Stimulated activated CD4-positive, alpha-beta T cell treated with anti-CD3 and anti-CD28 coated beads, Interleukin-15, amount 100 ng/mL, for 48 hours (primary cell): Measurements from ENCODE around the gene NDUFB8.
A peak's percentile ranks its signal among the peaks of the same experiment; 100 is the strongest.
"Not testable (repeated sequence)": the region's sequence is repeated elsewhere in the genome, so short reads cannot be mapped to it uniquely, and the experiment has no call there.

ENCODE experiments used
- DNase-seq, 2 donors: peaks; one replicate each; pipeline ENCODE4 v3.0.0-alpha.2; 2020; ENCODE audit warnings: low read depth in 2 of 2

The NDUFB8 gene

GRCh38 chr10:100529475-100530298 is at the start of gene NDUFB8:
TSS of gene NDUFB8 (minus strand) at chr10:100529871. CDS start at chr10:100529851, 20 bp downstream.
- peak; percentile 76 to 85 for DNase-seq

- no peak for DNase-seq
Observed at GRCh38 chr10:100576282-100576635, 46.6 kb upstream of the NDUFB8 start.

DNA sequence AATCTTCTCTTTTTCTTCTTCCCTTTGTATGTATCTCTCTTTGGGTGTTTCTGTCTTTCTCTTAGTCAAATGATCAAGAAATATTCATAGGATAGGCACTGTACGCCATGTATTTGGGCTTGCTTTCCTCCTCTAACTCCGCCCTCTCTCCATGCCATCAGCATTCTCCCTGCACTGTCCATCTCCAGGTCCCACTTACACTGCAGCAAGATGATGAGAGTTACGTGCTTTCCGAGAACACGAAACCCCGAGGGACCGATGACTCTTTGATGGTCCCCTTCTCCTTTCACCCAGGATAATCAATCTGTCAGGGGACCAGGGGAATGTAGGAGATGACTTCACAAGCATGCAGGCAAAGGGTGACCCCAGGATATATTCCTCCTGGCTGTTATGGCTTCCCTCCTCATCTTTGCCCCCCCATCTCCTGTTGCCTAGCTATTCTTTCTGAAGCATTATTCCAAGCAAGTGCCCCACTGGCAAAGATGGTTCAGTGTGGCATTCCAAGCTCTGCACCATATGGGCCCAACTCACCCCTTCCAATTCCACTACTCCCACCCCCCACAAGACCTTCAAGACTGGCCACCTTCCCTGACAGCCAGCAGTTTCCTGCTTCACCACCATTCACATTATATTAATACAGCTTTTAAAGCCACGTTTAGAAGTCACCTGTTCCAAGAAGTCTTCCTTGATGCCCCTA is 46.1 kb upstream of the NDUFB8 start:
- no peak for DNase-seq

- not testable (repeated sequence) for DNase-seq
Observed at GRCh38 chr10:100575146-100575545, 45.5 kb upstream of the NDUFB8 start.

DNA sequence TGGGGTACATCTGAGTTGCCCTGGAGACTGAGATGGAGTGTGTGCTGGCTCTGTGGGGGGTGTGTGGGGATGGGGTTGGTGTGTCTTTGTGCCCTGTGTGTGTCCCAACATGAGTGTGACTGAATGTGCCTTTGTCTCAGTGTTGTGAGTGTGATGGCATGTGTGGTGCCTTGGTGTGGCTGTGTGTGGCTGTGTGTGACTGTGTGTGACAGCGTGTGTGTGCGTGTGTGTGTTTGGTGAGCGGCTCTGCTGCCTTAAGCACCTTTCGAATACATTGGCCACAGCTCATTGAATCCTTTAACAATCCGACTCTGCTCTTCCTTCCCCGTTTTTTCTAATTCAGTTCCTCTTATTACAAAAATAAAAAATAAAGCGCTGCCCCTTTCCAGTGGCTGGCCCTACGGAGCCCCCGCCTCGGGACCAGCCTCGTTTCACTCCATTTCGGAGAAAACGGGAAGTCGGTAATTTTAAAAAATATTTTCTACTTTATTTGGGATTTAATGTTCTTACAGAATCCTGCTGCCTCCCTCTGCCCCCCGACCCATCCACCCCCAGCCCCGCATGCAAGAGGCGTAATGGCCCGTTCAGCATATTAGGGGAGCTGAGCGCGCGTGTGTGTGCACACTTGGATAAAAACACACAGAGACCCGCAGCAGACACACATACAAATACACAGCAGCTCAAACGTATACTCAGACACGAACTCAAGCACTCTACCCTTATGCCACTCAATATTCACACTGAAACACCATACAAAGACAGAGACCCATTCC is 41.6 kb upstream of the NDUFB8 start:
- no peak for DNase-seq

DNA sequence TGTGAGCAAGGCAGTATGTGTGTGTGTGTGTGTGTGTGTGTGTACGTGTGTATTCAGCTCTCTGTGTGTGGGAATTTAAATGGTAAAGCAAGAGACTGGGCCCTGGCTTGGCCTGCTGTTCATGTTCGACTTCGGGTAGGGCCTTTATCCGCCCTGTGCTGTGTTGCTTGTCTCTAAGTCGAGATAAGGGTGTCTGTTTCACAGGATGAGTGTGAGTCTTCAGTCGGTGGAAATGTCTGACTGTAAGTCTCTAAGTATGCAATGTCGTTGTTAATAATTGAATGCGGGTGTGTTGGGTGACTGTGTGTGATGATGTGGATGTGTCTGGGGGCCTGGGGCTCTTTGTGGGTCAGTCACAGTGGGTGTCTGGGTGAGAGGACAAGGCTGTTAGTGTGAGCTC is 40.8 kb upstream of the NDUFB8 start:
- DNase-seq, result no peak

DNA sequence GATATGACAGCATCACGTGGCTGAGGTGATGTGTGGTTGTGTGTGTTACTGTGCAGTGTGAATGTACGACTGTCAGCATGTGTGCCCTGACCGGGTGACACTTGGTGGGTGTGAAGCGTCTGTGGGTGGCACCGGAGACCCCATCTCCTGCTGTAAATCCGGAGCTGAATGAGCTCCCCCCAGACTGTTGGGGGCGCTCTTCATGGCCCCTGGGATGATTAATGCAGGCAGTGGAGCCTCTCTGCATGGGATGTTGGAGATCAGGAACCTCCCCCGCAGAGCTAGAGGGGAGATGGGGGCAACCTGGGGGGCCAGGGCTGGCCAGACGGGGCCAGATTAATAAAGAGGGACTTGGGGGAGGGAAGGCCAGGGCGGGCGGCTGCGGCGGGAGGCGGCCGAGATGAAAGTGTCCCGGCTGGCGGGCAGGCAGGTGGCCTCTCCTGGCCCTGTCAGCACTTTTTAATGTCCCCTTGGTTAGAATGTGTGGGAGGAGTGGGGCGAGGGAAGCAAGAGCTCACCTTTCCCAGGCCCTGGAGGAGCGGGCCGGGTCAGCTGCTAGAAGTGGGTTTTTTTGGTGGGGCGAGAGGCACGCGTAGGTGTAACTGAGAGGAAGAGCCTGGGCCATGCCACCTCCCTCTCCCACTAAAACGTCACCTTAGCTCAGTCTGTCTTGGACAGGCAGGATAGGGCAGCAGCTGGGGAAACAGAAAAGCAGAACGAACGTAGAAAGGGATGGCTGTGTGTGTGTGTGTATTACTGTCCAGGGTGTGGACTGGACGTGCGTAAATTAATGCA is 40.2 kb upstream of the NDUFB8 start:
- no peak for DNase-seq

DNA sequence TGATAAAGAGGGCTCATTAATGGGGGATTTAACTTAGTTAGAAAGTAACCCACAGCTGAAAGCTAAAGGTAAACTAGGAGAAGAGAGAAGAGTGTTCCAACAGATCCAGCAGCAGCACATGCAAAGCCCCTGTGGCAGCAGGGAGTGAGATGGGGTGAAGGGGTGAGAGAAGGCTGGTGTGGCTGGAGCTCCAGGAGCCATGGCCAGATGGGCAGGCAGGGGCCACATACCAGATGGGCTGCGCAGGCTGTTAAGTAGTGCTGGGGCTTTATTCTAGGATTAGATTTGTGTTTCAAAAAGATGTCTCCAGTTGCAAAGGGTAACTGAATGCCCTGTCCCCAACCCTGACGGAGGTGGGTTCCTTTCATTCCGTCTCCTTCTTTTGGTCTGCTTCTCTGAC is 39.2 kb upstream of the NDUFB8 start:
- DNase-seq, result no peak

- no peak for DNase-seq
Observed at GRCh38 chr10:100567826-100568225, 38.2 kb upstream of the NDUFB8 start.

DNA sequence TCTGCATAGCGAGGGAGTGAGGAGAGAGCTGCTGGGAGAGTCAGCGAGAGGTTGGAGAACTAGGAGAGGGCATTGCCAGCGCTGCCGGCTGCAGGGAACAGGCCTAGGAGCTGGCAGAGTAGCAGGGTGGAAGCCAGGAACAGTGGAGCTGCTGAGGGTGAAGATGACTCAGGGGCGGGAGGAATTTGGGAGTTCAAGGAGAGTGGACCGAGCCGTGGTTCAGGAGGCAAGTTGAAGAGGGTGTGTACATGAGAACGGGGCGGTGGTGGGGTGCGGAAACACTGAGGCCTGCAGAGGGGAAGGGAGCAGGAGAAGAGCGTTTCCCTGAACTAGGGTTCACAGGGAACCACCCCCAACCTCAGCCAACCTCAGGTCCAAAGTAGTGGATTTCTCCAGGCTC is 37.6 kb upstream of the NDUFB8 start:
- no peak for DNase-seq

DNA sequence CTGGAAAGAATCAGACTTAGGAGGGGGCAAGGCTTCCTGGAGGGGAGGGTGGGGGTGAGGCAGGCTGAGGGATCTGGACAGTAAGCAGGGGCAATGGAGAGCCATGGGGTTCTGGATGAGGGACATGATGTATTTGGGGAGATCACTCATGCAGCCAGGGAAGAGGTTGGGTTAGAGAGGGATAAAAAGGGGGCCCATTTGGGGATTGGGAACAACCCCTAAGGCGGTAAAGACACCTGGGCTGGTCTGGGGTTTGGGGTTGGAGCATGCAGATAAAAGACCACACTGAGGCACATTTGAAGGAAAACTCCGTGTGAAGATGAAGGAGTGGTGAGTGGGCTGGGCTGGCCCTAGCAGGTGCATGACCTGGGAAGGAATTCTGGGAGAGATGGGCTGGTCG is 36.9 kb upstream of the NDUFB8 start:
- DNase-seq, result no peak

- no peak for DNase-seq
Observed at GRCh38 chr10:100565206-100565985, 35.7 kb upstream of the NDUFB8 start.

DNA sequence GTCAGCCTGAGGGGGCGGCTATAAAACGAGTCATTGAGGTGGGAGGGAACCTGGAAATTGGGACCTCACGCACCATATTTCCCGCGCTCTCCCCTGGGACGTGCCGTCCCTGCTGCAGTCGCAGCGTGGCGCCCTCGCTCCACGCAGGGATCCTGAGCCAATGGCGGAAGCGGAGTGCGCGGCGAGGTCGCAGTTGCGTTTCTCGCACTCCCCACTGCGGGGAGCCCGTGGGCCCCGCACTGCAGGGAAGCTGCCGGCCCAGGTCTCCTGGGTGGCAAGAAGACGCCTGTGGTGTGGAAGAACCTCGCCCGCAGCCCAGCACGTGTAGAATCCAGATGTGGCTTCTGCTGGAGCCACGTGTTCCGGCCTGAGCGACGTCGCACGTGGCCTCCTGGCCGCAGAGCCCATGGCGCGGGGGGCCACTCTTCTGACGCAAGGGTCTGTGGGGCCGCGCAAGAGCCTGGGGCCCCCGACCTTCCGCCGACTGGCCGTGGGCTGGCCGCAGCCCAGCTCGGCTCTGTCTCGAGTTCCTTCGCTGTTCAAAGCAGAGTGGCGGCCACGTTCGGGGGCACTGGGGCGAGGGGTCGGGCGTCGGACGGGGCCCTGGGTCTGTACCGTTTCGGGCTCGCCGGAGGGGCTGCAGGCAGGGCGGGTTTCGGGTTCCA is 32.5 kb upstream of the NDUFB8 start:
- DNase-seq, result peak; percentile 60 to 78

DNA sequence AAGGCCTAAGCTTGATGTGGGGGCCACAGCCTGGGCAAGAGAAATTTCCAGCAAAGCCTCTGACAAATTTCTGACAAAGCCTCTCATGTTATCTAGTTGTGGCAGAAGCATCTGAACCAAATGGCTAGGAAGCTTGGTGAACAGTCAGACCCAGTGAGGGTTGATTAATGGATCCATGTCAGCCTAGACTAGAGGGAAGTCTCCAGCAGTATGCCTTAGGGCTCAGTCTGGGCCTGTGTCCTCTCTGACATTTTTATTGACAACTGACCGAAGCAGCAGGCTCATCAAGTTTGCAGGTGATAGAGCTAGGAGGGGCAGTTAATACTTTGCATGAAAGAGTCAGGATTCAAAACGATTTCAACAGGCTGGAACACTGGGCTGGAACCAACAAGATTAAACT is 31.3 kb upstream of the NDUFB8 start:
- DNase-seq, result no peak

GRCh38 chr10:100560248-100560647 is 30.6 kb upstream of the NDUFB8 start:
- DNase-seq, result no peak

- no peak for DNase-seq
Observed at GRCh38 chr10:100554902-100555301, 25.2 kb upstream of the NDUFB8 start.

- no peak for DNase-seq
Observed at GRCh38 chr10:100553929-100554328, 24.3 kb upstream of the NDUFB8 start.

GRCh38 chr10:100551738-100552137 is 22.1 kb upstream of the NDUFB8 start:
- DNase-seq, result no peak

GRCh38 chr10:100551196-100551595 is 21.5 kb upstream of the NDUFB8 start:
- no peak for DNase-seq

DNA sequence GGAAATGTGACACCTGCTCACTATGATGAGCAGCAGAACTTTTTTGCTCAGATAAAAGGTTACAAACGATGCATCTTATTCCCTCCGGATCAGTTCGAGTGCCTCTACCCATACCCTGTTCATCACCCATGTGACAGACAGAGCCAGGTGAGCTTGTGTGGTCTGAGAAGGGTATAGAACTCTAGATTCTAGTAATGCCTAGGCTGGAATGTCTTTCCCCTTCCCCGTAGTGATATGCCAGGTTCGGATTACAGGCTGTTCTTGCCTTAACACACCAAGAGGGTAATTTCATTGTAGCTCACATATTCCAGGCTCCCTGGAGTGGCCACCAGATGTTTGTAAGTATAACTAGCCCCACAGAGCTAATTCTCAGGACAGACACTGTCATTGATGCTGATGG is 15.3 kb upstream of the NDUFB8 start:
- DNase-seq, result no peak
